COLO668 (cell line): Measurements from ENCODE around the gene IFRD2.
A peak's percentile ranks its signal among the peaks of the same experiment; 100 is the strongest.
"Not testable (repeated sequence)": the region's sequence is repeated elsewhere in the genome, so short reads cannot be mapped to it uniquely, and the experiment has no call there.

ENCODE experiments used
- DNase-seq: peaks from one replicate; lab custom pipeline; 2025; ENCODE audit not compliant: unreplicated experiment; lab: John Stamatoyannopoulos, UW

IFRD2 gene

GRCh38 chr3:50324351-50325112 lies 32.3 kb upstream of the IFRD2 start:
- DNase-seq, result peak; percentile 65

- DNase-seq, result no peak
Measured at GRCh38 chr3:50323614-50324199, 31.5 kb upstream of the IFRD2 start.

- peak; percentile 60 for DNase-seq
Measured at GRCh38 chr3:50323092-50323600, 30.9 kb upstream of the IFRD2 start.

DNA sequence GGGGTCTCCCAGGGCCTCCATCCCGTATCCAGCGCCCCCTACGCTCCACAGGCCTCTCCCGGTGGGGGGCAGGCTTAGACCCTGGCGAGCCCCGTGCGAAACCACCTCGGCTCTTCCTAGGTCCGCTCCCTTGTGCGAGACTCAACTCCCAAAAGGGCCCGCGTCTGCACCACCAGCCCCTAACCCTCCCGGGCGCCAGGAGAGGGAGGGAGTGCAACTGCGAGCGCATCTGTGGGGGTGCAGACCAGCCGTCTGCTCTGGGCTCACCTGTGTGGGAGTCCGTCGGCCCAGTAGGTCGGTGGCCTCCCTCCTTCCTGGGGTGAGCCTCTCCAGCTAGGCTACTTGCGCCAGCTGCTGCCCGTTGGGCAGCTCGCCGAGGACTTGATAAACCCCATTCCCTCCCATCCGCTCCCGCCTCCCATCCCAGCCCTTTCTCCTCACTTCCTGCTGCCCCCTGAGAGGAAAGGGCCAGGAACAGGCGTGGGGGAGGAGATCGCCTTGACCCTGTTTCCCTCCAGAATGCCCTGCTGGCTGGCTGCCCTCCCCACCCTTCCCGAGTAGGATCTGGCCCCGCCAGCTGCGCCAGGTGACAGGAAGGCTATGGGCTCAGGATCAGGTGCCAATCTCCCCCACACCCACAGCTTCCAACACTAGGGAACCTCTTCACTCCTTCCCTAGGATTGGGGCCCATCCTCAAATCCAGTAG lies 30.3 kb upstream of the IFRD2 start, which contains the start of gene HYAL2:
Gene HYAL2 (minus strand): TSS at position 360 of the 706 bp plus-strand sequence. CDS start 2,256 bp downstream, outside the sequence.
- DNase-seq, result peak; percentile 78

DNA sequence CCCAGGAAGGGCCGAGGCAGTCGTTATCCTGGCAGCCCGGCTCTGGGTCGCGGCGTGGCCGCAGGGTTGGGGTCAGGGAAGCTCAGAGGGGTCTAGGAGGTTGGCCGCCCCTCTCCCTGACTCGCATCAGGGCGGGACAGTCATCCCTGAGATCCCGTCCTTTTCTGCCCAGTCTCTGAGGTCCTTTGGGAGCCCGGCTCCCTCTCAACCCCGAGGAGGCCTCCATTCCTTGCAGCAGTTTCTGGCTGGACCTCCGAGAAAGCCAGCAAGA lies 29.8 kb upstream of the IFRD2 start:
- no peak for DNase-seq

DNA sequence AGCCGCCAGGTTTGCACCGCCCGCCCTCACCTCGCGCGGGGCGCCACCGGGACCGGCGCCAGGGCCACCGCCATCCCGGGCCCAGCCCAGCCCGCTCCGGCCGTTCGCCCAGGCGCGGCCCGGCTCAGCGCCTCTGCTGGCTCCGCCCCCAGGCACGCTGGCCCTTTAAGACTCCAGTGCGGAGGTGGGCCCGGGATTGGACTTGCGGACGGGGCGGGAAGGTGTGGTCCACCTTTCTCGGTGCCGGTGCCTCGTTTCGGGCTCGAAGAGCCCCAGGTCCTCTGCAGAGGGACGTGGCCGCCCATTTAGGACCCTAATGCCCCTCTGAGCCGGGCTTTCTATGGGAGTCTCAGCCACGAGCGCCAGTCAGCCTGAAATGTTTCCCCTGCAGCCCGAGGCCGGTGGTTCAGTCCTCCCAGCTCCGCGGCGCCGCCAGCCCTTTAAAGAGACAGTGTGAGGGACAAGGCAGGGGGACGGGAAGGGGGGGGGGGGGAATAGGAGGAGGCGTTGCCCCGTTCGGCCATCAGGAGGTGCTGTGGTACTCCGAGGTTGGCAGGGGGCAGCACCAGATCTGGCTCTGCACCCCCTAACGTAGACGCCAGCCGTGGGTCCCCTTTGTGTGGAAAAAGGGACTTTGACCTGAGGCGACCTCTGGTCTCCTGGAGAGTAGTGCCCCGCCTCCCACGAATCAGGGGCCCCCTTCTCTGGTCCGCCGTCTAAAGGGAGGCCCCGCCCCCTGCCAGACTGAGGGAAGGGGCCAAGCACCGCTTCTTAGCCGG lies 29.3 kb upstream of the IFRD2 start:
- DNase-seq, result peak; percentile 86

DNA sequence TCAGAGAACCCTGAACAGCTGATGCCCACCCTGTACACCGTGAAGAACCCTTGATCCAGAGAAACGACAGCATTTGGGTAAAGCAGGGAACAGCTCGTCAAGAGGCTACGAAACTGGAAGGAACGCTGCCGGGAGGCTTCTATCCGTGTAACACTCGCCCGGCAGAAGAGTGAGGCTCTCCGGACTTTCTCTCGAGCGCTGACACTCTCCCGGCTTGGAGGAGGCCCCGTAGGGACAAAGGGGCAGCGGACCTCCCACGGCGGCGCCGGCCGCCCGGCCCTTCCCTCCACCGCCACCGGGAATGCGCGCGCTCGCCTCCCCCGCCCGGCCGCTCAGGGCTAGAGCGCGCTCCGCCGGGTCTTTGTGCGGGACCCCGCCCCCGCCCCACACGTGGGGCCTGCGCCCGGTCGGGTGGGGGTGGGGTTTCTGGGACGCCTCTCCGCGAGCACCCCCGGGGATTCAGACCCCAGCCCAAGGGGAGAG lies 28.7 kb upstream of the IFRD2 start:
- DNase-seq, result peak; percentile 66

DNA sequence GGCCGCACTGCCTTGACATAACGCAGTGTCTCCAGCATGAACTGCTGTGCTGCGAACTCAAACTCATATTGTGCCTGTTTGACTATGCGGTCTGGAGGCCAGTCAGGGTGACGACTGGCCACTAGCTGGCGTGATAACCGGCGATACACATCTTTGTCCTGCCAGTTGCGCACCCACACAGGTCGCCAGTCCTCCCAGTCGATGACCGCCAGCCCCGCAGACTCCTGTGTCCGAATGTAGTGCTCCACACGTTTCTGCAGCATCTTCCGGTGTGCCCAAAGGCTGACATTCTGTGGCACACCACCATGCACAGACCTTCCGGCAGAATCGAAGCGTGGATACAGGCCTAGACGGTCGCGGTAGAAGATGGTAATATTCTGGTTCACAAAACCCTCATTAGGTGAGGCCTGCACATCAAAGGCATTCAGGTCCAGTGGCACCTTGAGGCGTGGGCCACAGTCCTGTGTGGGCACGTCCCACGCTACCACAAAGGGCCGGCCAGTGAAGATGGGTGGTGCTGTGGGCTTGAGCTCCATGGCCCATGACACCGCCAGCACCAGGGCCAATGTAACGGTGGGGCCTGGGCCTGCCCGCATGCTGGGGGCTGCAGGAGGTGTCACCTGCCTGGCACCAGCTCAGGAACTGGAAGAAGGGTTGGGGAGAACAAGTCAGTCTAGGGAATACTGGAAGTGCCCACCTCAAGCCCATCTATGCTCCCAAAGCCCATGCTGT lies 27.8 kb upstream of the IFRD2 start:
- no peak for DNase-seq

GRCh38 chr3:50319181-50319893 lies 27.1 kb upstream of the IFRD2 start:
- no peak for DNase-seq

- DNase-seq, result no peak
Measured at GRCh38 chr3:50318615-50319014, 26.4 kb upstream of the IFRD2 start.

DNA sequence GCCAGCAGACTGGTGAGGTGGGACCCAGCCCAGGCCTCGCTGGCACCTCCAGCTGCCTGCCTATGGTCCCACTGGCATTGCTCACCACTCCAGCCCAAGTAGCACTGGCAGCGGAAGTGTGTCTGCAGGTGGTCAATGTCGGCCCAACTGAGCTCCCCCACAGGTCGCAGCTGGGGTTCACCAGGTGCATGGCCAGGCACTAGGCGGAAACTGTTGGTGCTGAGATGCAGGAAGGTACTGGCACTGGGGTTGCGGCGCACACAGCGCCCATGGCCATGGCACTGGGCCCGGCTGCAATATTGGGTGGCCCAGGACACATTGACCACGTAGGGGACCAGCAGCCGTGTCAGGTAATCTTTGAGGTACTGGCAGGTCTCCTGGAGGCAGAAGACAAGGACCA lies 25.9 kb upstream of the IFRD2 start:
- no peak for DNase-seq

DNA sequence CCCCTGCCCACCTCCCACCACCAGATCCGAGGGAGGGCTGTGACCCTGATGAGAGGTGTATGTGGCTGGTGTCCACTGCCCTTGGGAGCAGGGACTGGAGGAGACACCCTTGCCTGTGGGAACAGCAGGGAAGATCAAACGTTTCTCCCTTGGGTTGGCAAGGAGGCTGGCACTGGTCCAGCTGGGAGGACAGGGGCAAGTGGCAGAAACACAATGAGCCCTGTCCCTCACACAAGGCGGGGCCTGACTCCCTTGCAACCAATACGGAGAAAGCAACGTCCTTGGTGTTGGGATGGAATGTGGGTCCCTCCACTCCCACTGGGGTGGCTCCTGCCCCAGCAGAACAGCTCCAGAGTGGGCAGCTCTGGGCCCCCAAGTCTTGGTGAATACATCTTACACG lies 25.1 kb upstream of the IFRD2 start:
- DNase-seq, result peak; percentile 15

DNA sequence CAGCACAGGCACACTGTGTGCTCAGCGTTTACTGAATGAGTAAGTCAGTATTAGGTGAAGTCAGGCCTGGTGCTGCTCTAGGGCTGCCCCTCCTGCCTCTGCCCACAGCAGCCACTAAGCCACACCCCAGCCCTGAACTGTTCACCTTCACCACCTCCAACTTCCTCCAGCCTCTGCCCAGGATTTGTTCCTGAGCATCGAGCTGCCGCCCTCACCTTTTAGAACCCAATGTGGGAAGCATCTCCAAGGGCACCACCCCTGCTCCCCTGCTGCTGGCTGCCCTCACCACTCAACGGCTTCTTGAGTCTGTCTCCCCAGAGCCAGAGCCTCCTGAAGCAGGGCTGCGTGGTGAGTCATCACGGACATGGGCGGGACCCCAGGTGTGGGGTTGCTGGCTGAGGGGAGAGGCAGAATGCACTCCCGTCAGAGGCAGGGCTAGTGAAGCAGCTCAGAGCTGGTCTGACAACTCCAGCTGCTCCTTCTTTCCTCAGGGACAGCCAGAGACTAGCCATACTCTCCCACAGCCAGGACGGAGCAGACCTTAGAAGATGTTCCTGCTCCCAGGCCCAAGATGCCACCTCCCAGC lies 24.5 kb upstream of the IFRD2 start:
- peak; percentile 32 for DNase-seq

DNA sequence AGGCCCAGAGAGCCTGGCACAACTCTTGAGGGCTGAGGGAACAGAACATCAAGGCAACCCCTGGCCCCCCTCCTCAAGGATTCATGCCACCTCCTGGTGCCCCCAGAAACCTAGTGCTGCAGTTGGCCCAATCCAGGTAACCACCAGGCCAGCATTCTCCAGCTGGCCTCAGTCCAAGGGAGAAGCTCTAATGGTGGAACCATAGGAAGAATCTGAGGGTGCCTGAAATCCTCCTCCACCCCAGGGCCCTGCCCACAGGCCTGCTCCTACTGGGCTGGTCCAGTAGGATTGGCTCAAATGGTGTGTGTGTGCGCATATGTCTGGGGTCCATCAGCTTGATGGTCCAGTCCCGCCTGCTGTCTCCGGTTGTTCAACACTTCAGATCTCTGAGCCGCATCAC lies 22.6 kb upstream of the IFRD2 start:
- DNase-seq, result no peak

DNA sequence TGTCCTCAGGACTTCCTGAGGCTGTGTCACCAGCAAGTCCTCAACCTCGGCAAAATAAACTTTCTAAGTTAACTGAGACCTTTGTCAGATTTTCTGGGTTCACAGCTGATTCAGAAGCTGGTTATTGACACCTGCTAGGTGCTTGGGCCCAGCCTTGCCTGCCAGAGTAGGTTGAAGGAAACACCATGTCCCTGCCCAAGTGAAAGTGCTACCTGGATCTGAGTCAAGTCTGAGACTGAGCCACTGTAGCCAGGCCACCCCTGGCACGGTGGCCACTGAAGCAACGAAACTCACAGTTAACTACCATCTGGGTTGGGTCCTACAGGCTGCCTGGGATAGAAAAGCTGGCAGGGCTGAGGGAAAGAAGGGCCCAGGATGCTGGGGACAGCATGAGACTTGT lies 22.1 kb upstream of the IFRD2 start:
- no peak for DNase-seq

- DNase-seq, result not testable (repeated sequence)
Measured at GRCh38 chr3:50312041-50312440, 19.8 kb upstream of the IFRD2 start.

GRCh38 chr3:50304601-50305000 lies 12.4 kb upstream of the IFRD2 start:
- DNase-seq, result no peak

DNA sequence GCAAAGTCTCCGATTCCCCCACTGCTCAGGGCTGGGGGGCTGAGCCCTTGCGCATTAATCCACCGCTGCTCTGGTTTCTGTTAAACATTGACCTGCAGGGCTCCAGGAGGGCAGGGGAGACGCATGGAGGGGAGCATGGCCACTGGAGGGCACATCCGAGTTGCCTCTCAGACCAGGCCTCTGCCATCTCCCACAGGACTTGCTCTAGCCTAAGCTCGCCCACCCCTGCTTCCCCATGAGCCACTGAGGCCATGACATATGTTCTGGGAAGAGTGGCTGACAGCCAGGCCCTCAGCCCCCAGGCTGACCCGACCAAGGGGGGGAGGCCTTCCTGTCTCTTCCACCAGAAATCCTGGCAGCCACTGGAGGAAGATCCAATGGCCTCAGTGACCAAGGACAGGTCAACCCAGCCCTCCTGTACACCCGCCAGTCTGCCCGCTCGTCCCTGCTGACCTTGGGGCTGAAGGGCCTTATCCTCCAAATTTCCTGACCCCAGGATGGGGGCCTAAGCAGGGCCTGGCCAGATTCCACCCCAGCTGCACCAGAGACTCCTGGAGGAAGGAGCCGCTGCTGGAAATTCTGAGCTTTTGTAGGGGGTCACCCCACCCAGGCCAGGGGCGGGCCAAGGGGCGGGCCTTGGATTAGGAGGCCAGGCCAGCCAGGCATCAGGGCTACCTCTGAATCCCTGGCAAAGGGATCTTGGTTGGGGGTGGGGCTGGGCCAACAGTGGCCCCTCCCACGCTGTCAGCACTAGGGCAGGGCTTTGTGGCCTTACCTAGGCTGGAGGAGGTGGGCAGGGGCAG lies 11.0 kb upstream of the IFRD2 start, which contains the start of gene HYAL1:
Gene HYAL1 (minus strand): TSS at position 562 of the 803 bp plus-strand sequence. CDS start 618 bp downstream, outside the sequence.
- DNase-seq, result no peak
